GM21528 (cell line): Measurements from ENCODE around the gene HSD17B1.

ENCODE experiments used
- ATAC-seq: cut with Tn5 transposase; IDR thresholded peaks from one replicate; pipeline ENCODE4 v1.9.1; 2021; ENCODE audit warnings: mild to moderate bottlenecking, moderate library complexity; ENCODE audit not compliant: unreplicated experiment, low FRiP score

Gene HSD17B1

GRCh38 chr17:42564815-42565522 lies 12.2 kb downstream of the HSD17B1 start:
- ATAC-seq, result no peak

- no peak for ATAC-seq
Measured at GRCh38 chr17:42565523-42566214, 12.9 kb downstream of the HSD17B1 start.

- ATAC-seq, result no peak
Measured at GRCh38 chr17:42566215-42566882, 13.6 kb downstream of the HSD17B1 start.

- ATAC-seq, result peak; percentile 58
Measured at GRCh38 chr17:42566883-42567573, 14.3 kb downstream of the HSD17B1 start, which contains the start of gene MLX. Gene MLX (plus strand): TSS chr17:42567100. CDS start chr17:42567125, 25 bp downstream.

GRCh38 chr17:42568341-42569111 lies 15.8 kb downstream of the HSD17B1 start:
- no peak for ATAC-seq

GRCh38 chr17:42571435-42572225 lies 18.9 kb downstream of the HSD17B1 start:
- no peak for ATAC-seq

- ATAC-seq, result no peak
Measured at GRCh38 chr17:42573095-42573494, 20.4 kb downstream of the HSD17B1 start.

- no peak for ATAC-seq
Measured at GRCh38 chr17:42574463-42574862, 21.7 kb downstream of the HSD17B1 start.

- ATAC-seq, result peak; percentile 2
Measured at GRCh38 chr17:42577140-42577531, 24.4 kb downstream of the HSD17B1 start.

- ATAC-seq, result peak; percentile 71
Measured at GRCh38 chr17:42577532-42578281, 25.0 kb downstream of the HSD17B1 start, which contains the start of gene PSMC3IP. Gene PSMC3IP (minus strand): TSS chr17:42577729. CDS start chr17:42577686, 43 bp downstream.

- peak; percentile 61 for ATAC-seq
Measured at GRCh38 chr17:42578282-42578869, 25.7 kb downstream of the HSD17B1 start.

- ATAC-seq, result no peak
Measured at GRCh38 chr17:42579794-42580551, 27.2 kb downstream of the HSD17B1 start.

GRCh38 chr17:42581744-42582270 lies 29.1 kb downstream of the HSD17B1 start:
- no peak for ATAC-seq

- no peak for ATAC-seq
Measured at GRCh38 chr17:42584880-42585279, 32.2 kb downstream of the HSD17B1 start.

- no peak for ATAC-seq
Measured at GRCh38 chr17:42585353-42585752, 32.6 kb downstream of the HSD17B1 start.

GRCh38 chr17:42586514-42587230 lies 33.9 kb downstream of the HSD17B1 start:
- ATAC-seq, result no peak
